Neural progenitor cell (in vitro differentiated cells): ENCODE data around the gene ZNF200.

Source experiments
- EZH2 ChIP-seq: fragments of 200-600 bp; sonication (generic); IDR thresholded peaks from 2 replicates; pipeline ENCODE4 v1.6.1; 2017; ENCODE audit warnings: antibody characterized with exemption, mild to moderate bottlenecking, moderate library complexity
- EZH2phosphoT487 ChIP-seq: fragments of 200-600 bp; sonication (generic); IDR thresholded peaks from 2 replicates; pipeline ENCODE4 v1.6.1; 2017; ENCODE audit warnings: antibody characterized with exemption
- TF ChIP-seq, protein P1 (sequence below): fragments of 200-600 bp; sonication (generic); IDR thresholded peaks from 2 replicates; pipeline ENCODE4 v1.5.1; 2017; ENCODE audit warnings: antibody characterized with exemption, mild to moderate bottlenecking

DNA sequence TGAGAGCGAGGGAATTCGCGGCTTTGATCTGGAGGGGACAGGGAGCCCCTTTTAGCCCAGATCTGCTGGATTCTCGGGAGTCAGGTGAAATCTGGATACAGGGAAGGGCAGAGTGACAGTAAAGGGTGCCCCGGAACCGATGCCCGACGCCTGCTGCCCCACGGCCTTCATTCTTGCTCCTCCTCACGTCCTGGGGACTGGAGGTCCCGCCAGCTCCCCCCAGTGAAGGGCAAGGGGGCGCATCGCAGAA lies 46.4 kb downstream of the ZNF200 start:
- TF ChIP-seq EZH2 (no peak), EZH2phosphoT487 (no peak)
- TF ChIP-seq, protein P1, sequence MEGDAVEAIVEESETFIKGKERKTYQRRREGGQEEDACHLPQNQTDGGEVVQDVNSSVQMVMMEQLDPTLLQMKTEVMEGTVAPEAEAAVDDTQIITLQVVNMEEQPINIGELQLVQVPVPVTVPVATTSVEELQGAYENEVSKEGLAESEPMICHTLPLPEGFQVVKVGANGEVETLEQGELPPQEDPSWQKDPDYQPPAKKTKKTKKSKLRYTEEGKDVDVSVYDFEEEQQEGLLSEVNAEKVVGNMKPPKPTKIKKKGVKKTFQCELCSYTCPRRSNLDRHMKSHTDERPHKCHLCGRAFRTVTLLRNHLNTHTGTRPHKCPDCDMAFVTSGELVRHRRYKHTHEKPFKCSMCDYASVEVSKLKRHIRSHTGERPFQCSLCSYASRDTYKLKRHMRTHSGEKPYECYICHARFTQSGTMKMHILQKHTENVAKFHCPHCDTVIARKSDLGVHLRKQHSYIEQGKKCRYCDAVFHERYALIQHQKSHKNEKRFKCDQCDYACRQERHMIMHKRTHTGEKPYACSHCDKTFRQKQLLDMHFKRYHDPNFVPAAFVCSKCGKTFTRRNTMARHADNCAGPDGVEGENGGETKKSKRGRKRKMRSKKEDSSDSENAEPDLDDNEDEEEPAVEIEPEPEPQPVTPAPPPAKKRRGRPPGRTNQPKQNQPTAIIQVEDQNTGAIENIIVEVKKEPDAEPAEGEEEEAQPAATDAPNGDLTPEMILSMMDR: no peak
